ENCODE data around the gene INTS11.

GRCh38 chr1:1292442-1292779 is 32.0 kb downstream of the INTS11 start:
- TF ChIP-seq CTCF (IDR thresholded peaks at IDR 0.05; ENCODE audit: low read length) (no peak), EZH2 (IDR thresholded peaks at IDR 0.05; ENCODE audit: borderline replicate concordance, low read length) (no peak)

Measured in OCI-LY1 (cell line).